GM12878 (cell line): Measurements from ENCODE around the gene NEK7. TPM values are rescaled to one million over a fixed set of nuclear protein-coding genes. Genes with fewer than 3 reads are reported as not detected.

Experiments used
- ATAC-seq: fragments of 200-7000 bp; cut with Tn5 transposase; 3 replicates; pipeline ENCODE4 v1.9.1; 2020; ENCODE audit warnings: mild to moderate bottlenecking, moderate library complexity
- BruUV-seq: library from RNA; stranded (reverse); fragments of 400-500 nt; replicated peaks from 2 replicates; lab custom pipeline; 2021; lab: Mats Ljungman, UMichigan
- CTCF ChIA-PET: fragments of 300-600 bp; sonication (Branson Sonifier 250); formaldehyde crosslinking; extraction: SDS; loops from one replicate; lab custom pipeline; 2021; ENCODE audit warnings: inconsistent platforms; lab: Yijun Ruan, JAX
- POLR2A ChIA-PET: fragments of 350-600 bp; formaldehyde crosslinking; extraction: SDS; loops from one replicate; lab custom pipeline; 2021; ENCODE audit warnings: inconsistent platforms; lab: Charles Lee
- RAD21 ChIA-PET: fragments of 300-600 bp; sonication (Branson Sonifier 250); formaldehyde crosslinking; loops from one replicate; lab custom pipeline; 2023; ENCODE audit warnings: antibody characterized with exemption; ENCODE audit not compliant: unreplicated experiment; lab: Charles Lee
- SMC1A ChIA-PET: fragments of 300-600 bp; sonication (Branson Sonifier 250); formaldehyde crosslinking; loops from one replicate; lab custom pipeline; 2023; ENCODE audit not compliant: unreplicated experiment, uncharacterized antibody; lab: Charles Lee
- DNase-seq: peaks from one replicate; pipeline ENCODE4 v3.0.0-alpha.2; 2011; ENCODE audit warnings: low read depth, low spot score
- FAIRE-seq: peaks from 3 replicates; lab custom pipeline; 2011; peaks lifted over from hg19 to GRCh38; lab: Jason Lieb, UNC
- H2AFZ ChIP-seq: 2 replicates; pipeline ENCODE4 v1.6.0; 2011; ENCODE audit warnings: low read depth, low read length, control low read depth; ENCODE audit not compliant: control insufficient read depth
- H3K27ac ChIP-seq: 2 replicates; pipeline ENCODE4 v1.5.1; 2011; ENCODE audit warnings: control low read depth; ENCODE audit not compliant: control insufficient read depth, insufficient read depth
- H3K27me3 ChIP-seq, 2 experiments: replicated peaks in 1 of 2; 2 replicates each; pipeline versions ENCODE4 v1.6.0 to v1.6.1; 2011; ENCODE audit warnings: low read length in 1 of 2; ENCODE audit not compliant: control insufficient read depth in 2 of 2, insufficient read depth in 2 of 2
- H3K36me3 ChIP-seq, 2 experiments: 2 replicates each; pipeline ENCODE4 v1.5.1; 2011; ENCODE audit warnings: low read length in 1 of 2; ENCODE audit not compliant: control insufficient read depth in 2 of 2, insufficient read depth in 2 of 2
- H3K4me1 ChIP-seq: 2 replicates; pipeline ENCODE4 v1.6.1; 2011; ENCODE audit warnings: mild to moderate bottlenecking, low read length, moderate library complexity, mixed read lengths; ENCODE audit not compliant: control insufficient read depth, insufficient read depth
- H3K4me2 ChIP-seq: 2 replicates; pipeline ENCODE4 v1.6.0; 2011; ENCODE audit warnings: control low read depth; ENCODE audit not compliant: control insufficient read depth, insufficient read depth
- H3K4me3 ChIP-seq: fragments of 200-600 bp; sonication (generic); 2 replicates; pipeline ENCODE4 v1.5.1; 2016
- H3K79me2 ChIP-seq: 2 replicates; pipeline ENCODE4 v1.6.0; 2011; ENCODE audit warnings: low read length; ENCODE audit not compliant: control insufficient read depth, insufficient read depth
- H3K9ac ChIP-seq: 2 replicates; pipeline ENCODE4 v1.8.0; 2011; ENCODE audit warnings: low read length, control low read depth, mixed read lengths; ENCODE audit not compliant: control insufficient read depth, insufficient read depth
- H3K9me3 ChIP-seq: replicated peaks from 3 replicates; pipeline ENCODE4 v1.5.1; 2011; ENCODE audit warnings: mild to moderate bottlenecking, low read length; ENCODE audit not compliant: control insufficient read depth, insufficient read depth
- H4K20me1 ChIP-seq: 2 replicates; pipeline ENCODE4 v1.6.0; 2011; ENCODE audit not compliant: control insufficient read depth, insufficient read depth
- ATF2 ChIP-seq: IDR thresholded peaks from 2 replicates; pipeline ENCODE4 v1.6.1; 2012; ENCODE audit warnings: low read length, inconsistent platforms
- BMI1 ChIP-seq: fragments of 450-650 bp; IDR thresholded peaks from 2 replicates; pipeline ENCODE4 v1.6.1; 2016; ENCODE audit warnings: mild to moderate bottlenecking, moderate library complexity, borderline replicate concordance
- CBFB ChIP-seq: IDR thresholded peaks from 2 replicates; pipeline ENCODE4 v1.6.1; 2016; ENCODE audit warnings: antibody characterized with exemption, low read depth
- EED ChIP-seq: sonication (generic); IDR thresholded peaks from 2 replicates; pipeline ENCODE4 v1.6.1; 2016; ENCODE audit warnings: antibody characterized with exemption, low read depth
- EZH2 ChIP-seq: IDR thresholded peaks from 2 replicates; pipeline ENCODE4 v1.6.1; 2012; ENCODE audit warnings: low read depth, mild to moderate bottlenecking, control low read depth, inconsistent platforms, low read length, borderline replicate concordance; ENCODE audit not compliant: control insufficient read depth
- IRF4 ChIP-seq: IDR thresholded peaks from 2 replicates; pipeline ENCODE4 v1.6.1; 2011; ENCODE audit warnings: low read depth, low read length
- MEF2B ChIP-seq: fragments of 450-650 bp; IDR thresholded peaks from 2 replicates; pipeline ENCODE4 v1.6.1; 2018; ENCODE audit warnings: mild to moderate bottlenecking, moderate library complexity; ENCODE audit not compliant: partially characterized antibody, poor library complexity, severe bottlenecking
- MTA3 ChIP-seq: IDR thresholded peaks from 2 replicates; pipeline ENCODE4 v1.6.1; 2012; ENCODE audit warnings: low read length, inconsistent platforms, borderline replicate concordance
- MXI1 ChIP-seq: fragments of 150-350 bp; IDR thresholded peaks from 2 replicates; pipeline ENCODE4 v1.6.1; 2011; ENCODE audit warnings: low read depth, mild to moderate bottlenecking, inconsistent platforms, low read length, improper control_type of control experiment
- NR2C2 ChIP-seq: IDR thresholded peaks from 2 replicates; pipeline ENCODE4 v1.6.1; 2011; ENCODE audit warnings: borderline replicate concordance, low read depth; ENCODE audit not compliant: control insufficient read depth, insufficient read length
- NRF1 ChIP-seq: conservative IDR thresholded peaks from 2 replicates; pipeline ENCODE4 v1.6.1; 2011; ENCODE audit warnings: mild to moderate bottlenecking, low read depth, low read length, improper control_type of control experiment
- POLR2AphosphoS2 ChIP-seq: IDR thresholded peaks from 2 replicates; pipeline ENCODE4 v1.6.1; 2011; ENCODE audit warnings: low read depth, mild to moderate bottlenecking, low read length, improper control_type of control experiment, moderate library complexity
- POLR2AphosphoS5 ChIP-seq: IDR thresholded peaks from 2 replicates; pipeline ENCODE4 v1.6.1; 2011; ENCODE audit warnings: mild to moderate bottlenecking, low read length, inconsistent platforms
- SIX5 ChIP-seq: IDR thresholded peaks from 2 replicates; pipeline ENCODE4 v1.6.1; 2011; ENCODE audit warnings: mild to moderate bottlenecking, low read depth, low read length, moderate library complexity; ENCODE audit not compliant: severe bottlenecking
- TAF1 ChIP-seq: IDR thresholded peaks from 2 replicates; pipeline ENCODE4 v1.6.1; 2011; ENCODE audit warnings: mild to moderate bottlenecking, low read depth, low read length, borderline replicate concordance
- ZBTB11 ChIP-seq: fragments of 450-650 bp; formaldehyde crosslinking; IDR thresholded peaks from 2 replicates; pipeline ENCODE4 v1.5.0; 2022; ENCODE audit warnings: mild to moderate bottlenecking, missing genetic modification characterization
- WGBS: methylation state at CpG from one replicate; pipeline ENCODE4 v1.1.6; 2016; ENCODE audit warnings: low lambda C conversion rate; ENCODE audit not compliant: insufficient replicate concordance, insufficient coverage; ENCODE audit errors: missing lambda C conversion rate; 5-methylcytosine and 5-hydroxymethylcytosine counted together
- in situ Hi-C: fragments of 300-500 bp; cut with MboI; formaldehyde crosslinking; loops from 9 replicates; pipeline ENCODE4 v1.14.3; 2018; ENCODE audit warnings: mixed read lengths
- intact Hi-C: fragments of 100-400 bp; cut with micrococcal nuclease; formaldehyde crosslinking; loops from one replicate; pipeline ENCODE4 v1.14.2; 2022; ENCODE audit not compliant: unreplicated experiment
- polyA plus RNA-seq, 11 experiments: library from polyadenylated mRNA; depleted of rRNA in 4 of 11; unstranded in 6 of 11; stranded (reverse) in 5 of 11; fragments of >200 nt; fragmentation: Nextera tagmentation in 4 of 11; fragmentation: Illumina TruSeq in 1 of 11; extraction: Ambion mirVana in 4 of 11; extraction: Trizol in 1 of 11; gene quantifications; 1 replicate in 1 of 11; 2 replicates in 10 of 11; pipeline versions ENCODE4 v1.2.1 to v1.2.3, GENCODE V29; 2011 to 2016; ENCODE audit warnings: inconsistent platforms in 2 of 11, missing spikeins in 2 of 11, low read depth in 1 of 11
- total RNA-seq, 4 experiments: library from RNA; depleted of rRNA in 3 of 4; stranded (reverse); fragments of >200 nt in 3 of 4; fragmentation: Illumina TruSeq in 1 of 4; extraction: Trizol in 1 of 4; gene quantifications; 2 replicates each; pipeline versions ENCODE4 v1.2.1 to v1.2.3, GENCODE V29; 2013 to 2021
- TF ChIP-seq, protein P1 (sequence below): IDR thresholded peaks from 2 replicates; pipeline ENCODE4 v1.6.1; 2011; ENCODE audit warnings: borderline replicate concordance, low read depth, mild to moderate bottlenecking, moderate library complexity, mixed read lengths, low read length; ENCODE audit not compliant: insufficient read depth; ENCODE audit errors: extremely low read length

Gene NEK7
- total and polyA plus RNA-seq, 10 of the 15 experiments (the other 5 are each of a cell fraction or from before 2014, with no cell fraction given) = 9.4 to 77.7 (median 24.0) TPM

DNA sequence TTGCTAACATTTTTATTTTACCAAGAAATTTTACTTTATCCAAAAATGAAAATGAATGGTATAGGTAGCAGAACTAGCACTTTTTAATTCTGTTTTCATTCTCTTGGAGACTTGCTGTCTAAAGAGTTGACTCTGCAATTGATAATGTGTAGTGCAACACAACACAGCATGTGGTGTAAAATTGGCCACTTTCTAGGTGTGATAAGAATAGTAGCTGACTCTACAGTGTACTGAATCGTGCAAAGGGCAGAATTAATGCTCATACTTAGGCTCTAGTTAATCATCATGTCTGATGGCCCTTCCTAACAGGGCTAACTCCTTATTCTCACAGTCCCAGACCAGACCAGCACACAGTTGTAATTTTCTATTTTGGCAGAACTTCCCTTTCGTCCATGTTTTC, 140.5 kb downstream of the NEK7 start:
- no TSS peak for BruUV-seq
- Histone ChIP-seq H2AFZ (no peak overlapping the region), H3K27ac (no peak overlapping the region), H3K36me3 (no peaks in the 10 kb centered on the region; a peak in 1 of 4 replicates), H3K79me2 (no peaks in the 10 kb centered on the region), H3K9me3 (no peaks in the 10 kb centered on the region), H3K4me3 (no peak overlapping the region), H3K4me2 (no peak overlapping the region), H3K9ac (no peak overlapping the region), H3K4me1 (no peaks in the 10 kb centered on the region), H3K27me3 (no peaks in the 10 kb centered on the region), H4K20me1 (no peaks in the 10 kb centered on the region)
- ATAC-seq = no peak
- ChIA-PET CTCF (no interaction called here), POLR2A (no interaction called here), RAD21 (no interaction called here), SMC1A (no interaction called here)
- WGBS = 97% methylated on average over 2 of the region's 2 CpGs
- in situ Hi-C loops (no loop called here), intact Hi-C loops (loop anchor here (10.0 kb wide), 1 partner anchor 168 kb away; no protein-coding TSS in a partner anchor)
- DNase-seq = no peak
- no peak for FAIRE-seq
- no peak for TF ChIP-seq TAF1
- no peak for TF ChIP-seq CBFB
- TF ChIP-seq EZH2 = no peak
- no peak for TF ChIP-seq SIX5
- no peak for TF ChIP-seq POLR2AphosphoS5
- no peak for TF ChIP-seq POLR2AphosphoS2
- TF ChIP-seq ZBTB11 (CRISPR knock-in tag) = no peak
- TF ChIP-seq EED = no peak
- TF ChIP-seq IRF4 = no peak
- no peak for TF ChIP-seq NRF1
- no peak for TF ChIP-seq NR2C2
- TF ChIP-seq, protein P1, sequence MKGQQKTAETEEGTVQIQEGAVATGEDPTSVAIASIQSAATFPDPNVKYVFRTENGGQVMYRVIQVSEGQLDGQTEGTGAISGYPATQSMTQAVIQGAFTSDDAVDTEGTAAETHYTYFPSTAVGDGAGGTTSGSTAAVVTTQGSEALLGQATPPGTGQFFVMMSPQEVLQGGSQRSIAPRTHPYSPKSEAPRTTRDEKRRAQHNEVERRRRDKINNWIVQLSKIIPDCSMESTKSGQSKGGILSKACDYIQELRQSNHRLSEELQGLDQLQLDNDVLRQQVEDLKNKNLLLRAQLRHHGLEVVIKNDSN = no peak
- TF ChIP-seq MEF2B = no peak
- no peak for TF ChIP-seq MTA3
- TF ChIP-seq MXI1 = no peak
- no peak for TF ChIP-seq BMI1
- no peak for TF ChIP-seq ATF2
